NCI-H226 (cell line): ENCODE results near the gene SPIC.
"Not testable (repeated sequence)": the region's sequence is repeated elsewhere in the genome, so short reads cannot be mapped to it uniquely, and the experiment has no call there.

Experiments used
- DNase-seq: peaks from one replicate; pipeline ENCODE4 v3.0.0-alpha.2; 2015

The SPIC gene

DNA sequence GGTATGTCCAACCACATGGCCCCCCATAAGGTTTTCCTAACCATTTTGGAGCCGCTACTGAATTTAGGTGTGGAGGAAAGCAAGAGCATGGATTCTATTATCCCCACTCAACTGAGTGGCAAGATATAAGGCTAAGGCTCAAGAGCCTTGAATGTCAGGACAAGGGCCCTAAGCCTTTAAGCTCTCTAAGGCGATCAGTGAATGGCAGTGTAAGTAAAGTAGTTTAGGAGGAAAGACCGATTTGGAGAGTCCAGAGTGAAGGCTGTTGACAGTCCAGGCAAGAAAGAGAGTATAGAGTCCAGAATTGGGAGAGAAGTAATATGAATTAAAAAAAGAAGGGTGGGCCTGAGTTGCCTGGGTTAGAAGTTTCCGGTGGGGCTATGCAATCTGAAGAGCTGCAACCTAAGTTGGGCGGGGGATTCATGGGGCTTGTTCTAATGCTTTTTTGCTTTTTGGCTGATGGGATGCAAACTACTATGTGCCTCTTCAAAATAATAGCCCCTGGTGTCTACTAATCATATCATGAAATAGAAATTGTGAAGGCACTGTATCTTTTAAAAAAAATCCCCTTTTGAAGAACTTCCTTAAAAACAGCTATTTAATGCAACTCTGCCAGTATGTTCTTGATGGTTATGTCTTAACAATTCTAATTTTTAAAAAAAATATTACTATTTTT, at the start of gene SPIC:
Gene SPIC (plus strand): TSS at position 626 of the 676 bp plus-strand sequence. CDS start 1,569 bp downstream, outside the sequence.
- no peak for DNase-seq

DNA sequence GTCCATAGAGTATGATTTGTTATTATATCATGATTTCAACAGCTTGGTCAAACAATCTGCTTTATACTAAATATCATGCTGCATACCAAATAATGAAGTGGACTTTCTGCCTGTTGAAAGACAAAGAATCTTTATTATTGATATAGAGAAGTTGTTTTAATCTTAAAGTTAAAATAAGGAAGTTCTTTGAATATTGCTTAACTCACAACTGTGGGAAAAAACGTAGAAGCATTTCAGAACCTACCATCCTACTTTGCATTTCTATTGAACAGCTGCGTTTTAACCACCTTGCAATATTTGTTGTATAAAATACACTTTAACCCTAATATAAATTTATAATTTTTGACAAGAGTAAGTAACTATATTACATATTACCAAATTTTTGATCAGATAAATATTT, 44.7 kb upstream of the SPIC start:
- no peak for DNase-seq

DNA sequence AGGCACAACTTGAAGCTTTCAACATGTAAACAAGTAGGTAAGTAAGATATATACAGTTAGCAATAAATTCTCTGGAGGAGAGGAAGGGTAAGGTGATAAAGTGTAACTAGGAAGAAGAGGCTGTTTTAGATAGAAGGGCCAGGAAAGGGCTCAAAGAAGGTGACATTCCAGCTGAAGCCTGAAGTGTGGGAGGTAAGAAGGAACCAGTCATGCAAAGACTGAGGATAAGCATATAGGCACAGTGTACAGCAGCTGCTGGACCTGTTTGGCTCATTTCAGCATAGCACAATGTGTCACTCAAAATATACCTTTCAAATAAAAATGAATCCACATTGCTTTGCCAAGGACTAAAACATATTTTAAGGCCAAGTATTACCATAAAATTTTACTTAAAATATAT, 39.0 kb upstream of the SPIC start:
- no peak for DNase-seq

DNA sequence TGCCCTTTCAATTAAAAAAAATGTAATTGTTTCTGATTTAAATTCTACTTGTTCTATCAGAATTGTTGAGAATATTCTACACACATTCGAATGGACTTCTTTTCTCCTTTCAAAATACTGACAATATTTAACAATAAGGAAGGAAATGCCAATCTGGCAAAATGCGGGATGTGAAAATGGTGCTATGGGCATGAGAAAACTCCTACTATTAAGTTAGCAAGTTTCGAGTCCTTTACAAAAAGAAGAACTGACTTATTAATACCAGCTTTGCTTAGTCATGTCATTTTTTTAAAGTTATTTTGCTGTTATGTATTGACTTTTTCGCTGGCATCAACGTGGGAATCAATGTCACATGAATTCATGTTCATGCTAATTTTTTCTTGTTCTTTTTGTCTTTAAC, 35.9 kb upstream of the SPIC start:
- no peak for DNase-seq

DNA sequence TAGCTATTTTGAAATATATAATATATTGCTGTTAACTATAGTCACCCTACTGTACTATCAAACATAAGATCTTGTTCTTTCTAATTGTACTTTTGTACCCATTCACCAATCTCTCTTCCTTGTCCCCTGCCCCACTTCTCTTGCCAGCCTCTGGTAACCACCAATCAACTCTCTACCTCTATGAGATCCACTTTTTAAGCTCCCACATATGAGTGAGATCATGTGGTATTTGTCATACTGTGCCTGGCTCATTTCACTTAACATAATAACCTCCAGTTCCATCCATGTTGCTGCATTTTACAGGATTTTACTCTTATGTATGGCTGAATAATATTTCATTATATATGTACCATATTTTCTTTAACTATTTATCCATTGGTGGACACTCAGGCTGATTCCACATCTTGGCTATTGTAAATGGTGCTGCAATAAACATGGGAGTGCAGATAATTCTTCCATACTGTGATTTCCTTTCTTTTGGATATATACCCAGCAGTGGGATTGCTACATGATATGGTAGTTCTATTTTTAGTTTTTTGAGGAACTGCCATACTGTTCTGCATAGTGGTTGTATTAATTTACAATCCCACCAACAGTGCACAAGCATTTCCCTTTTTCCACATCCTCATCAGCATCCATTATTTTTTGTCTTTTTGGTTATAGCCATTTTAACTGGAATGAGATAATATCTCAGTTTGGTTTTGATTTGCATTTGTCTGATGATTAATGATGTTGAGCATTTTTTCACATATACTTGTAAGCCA, 33.5 kb upstream of the SPIC start:
- DNase-seq: no peak

DNA sequence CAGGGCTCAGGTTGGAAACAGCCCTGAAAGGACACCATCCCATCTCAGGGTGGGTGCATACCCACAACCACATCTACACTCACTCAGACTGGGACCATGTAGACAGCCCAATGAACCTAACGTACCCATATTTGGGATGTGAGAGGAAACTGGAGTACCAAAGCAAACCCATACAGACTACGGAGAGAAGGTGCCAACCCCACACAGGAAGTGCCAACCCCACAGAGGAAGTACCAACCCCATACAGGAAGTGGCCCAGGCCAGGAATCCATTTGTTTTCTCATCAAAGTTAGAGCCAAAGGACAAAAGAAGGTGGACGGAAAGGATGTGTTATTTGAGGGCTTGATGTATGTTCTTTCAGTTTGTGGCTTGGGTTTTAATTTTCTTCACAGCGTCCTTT, 19.5 kb upstream of the SPIC start:
- DNase-seq: no peak

DNA sequence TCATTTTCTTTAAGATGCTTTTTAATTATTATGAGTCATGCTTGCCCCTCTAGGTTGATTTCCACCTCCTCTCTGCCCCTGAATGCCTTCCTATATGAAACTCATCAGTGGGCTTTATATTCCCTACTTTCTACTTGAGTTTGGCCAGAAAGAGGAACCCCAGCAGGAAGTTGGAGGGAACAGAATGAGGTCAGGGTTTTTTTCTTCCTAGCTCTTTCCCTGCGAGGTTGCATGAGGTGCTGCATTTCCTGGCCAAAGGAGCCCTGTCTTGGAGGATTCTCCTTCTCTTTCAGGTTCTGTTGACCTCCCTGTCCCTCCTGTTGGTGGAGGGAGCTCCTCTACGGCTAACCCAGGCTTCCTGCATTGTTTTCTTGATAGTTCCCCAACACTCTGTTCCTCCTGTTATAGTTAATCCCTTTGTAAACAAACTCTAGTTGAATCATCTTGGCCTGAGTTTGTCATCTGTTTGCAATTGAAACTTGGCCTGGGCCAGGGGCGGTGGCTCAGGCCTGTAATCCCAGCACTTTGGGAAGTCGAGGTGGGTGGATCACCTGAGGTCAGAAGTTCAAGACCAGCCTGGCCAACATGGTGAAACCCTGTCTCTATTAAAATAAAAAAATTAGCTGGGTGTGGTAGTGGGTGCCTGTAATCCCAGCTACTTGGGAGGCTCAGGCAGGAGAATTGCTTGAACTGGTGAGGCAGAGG, 15.3 kb upstream of the SPIC start:
- no peak for DNase-seq

DNA sequence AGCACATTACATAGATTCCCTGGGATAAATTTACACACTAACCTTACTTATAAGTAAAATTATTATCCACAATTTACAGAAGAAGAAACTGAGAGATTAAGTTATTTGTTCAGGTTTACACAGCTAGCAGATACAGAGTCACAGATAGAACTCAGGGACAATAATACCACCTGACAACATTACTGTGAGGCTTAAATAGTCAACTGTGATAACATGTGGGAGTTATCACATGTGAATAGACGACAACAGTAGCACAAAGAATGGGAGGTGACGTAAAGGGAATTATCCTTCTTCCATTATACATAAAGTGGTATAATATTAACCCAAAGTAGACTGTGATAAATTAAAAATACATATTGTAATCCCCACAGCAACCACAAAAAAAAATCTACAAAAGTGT, 6.2 kb upstream of the SPIC start:
- DNase-seq: no peak

DNA sequence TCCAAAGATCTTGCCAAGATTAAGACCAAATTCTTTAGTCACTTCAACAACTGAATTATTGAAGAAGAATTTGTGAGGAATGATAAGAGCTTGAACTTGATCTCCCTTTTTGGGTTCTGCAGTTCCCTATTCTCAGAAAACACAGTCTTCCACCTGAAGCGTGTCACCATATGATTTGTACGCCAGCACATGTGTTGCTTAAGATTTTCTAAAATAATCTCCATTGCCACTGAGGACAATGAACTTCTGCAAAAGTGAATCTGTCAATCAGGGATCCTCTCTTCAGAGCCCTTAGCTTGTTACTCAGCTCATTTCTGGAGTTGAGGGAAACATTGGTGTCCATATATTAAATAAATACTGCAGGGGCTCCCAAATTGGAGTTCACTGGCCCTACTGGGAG, 4.2 kb upstream of the SPIC start:
- DNase-seq: no peak

DNA sequence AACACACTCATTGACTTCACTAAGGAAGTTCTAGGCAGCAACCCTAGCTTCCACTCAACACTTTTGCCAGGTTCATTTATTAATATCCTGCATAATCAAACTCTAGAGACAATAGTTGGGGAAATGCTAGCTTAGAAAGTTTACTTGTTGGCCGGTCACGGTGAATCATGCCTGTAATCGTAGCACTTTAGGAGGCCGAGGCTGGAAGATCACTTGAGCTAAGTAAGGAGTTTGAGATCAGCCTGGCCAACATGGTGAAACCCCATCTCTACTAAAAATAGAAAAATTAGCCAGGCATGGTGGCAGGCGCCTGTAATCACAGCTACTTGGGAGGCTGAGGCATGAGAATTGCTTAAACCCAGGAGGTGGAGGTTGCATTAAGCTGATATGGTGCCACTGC, 3.3 kb upstream of the SPIC start:
- not testable (repeated sequence) for DNase-seq

DNA sequence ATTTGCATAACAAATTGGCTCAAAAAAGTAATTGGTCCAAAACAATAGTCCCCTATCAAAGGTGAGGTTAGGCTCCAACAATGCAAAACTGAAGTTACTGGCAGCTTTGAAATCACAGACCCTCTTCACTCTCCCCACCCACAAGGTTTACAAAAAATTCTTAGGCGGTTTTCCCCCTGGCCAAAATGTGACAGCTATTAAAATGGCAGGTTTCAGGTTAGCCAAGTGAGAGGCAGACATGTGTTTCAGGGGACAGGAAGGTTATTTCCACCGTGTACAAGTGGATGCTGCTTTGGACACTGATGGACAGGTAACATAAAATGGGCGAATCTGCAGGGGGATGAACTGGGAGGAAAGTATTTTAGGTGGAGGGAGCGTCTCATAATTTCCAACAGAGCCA, 888 bp upstream of the SPIC start:
- DNase-seq: no peak

DNA sequence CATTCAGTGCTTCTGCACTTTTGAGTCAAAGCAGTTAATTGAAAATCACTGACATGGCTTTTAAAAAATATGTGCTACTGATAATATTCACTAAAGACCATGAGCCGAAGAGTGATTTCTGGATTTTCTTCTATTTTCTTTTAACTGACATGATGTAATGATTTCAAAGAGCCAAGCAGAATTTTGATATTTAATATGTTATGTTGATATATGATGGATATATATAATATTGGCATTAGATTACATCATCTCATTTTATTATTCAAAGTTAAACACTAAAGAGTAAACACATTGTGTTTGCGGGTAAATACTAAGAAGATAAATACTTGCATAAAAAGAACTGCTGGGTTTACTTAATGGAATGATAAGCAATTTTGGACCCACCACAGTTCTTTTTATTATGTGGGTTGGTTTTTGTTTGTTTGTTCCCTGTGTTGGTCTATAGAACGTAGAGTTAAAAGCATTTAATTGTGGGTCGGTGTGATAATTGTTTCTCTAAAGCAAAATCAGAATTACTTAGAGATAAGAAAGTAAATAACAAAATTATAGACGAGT, 692 bp downstream of the SPIC start:
- no peak for DNase-seq

DNA sequence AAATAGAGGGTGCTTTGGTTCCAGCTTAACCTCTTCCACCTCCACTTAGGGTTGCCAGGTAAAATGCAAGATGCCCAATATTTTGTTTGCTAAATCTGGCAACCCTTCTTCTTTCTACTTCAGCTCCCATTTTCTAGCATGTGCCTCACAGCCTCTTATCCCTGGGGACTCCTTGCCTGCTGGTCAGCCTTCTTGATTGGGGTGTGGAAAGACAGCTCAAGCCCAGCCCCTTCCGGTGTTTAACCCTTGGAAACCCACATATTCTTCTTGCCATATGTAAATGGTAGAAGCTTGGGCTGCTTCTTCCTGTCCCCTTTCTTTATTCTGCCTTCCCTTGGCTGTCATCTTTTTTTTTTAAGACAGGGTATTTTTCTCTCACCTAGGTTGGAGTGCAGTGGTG, 5.7 kb downstream of the SPIC start:
- no peak for DNase-seq

DNA sequence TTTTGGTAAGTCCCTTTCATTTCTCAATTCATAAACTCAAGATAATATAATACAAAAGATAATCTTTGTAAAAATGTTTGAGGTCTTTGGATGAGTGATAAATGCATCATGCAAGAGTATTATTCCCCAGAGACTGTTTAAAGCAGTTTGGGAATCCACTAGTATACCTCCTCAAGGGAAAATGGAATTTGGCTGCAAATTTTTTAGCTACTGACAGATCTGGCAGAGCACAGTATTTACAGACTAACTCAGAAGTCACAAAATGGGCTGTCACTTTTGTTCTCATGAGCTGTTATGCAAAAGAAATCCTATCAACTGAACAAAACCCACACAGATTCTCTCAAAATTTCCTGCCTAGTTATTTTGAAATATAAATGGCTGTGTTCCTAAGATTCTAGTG, 9.9 kb downstream of the SPIC start:
- no peak for DNase-seq

DNA sequence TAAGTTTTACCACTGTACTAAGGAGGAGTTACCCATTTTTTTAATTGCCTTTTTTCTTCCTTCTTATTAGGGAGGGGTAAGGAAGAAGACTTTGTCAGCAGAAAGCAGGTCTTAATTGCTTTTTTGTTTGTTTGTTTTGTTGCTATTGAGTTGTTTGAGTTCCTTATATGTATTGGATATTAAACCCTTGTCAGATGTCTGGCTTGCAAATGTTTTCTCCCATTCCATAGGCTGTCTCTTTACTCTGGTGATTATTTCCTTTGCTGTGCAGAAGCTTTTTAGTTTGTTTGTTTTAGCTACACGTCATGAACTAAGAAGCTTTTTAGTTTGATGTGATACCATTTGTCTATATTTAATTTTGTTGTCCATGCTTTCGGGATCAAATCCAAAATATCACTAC, 13.3 kb downstream of the SPIC start:
- no peak for DNase-seq

DNA sequence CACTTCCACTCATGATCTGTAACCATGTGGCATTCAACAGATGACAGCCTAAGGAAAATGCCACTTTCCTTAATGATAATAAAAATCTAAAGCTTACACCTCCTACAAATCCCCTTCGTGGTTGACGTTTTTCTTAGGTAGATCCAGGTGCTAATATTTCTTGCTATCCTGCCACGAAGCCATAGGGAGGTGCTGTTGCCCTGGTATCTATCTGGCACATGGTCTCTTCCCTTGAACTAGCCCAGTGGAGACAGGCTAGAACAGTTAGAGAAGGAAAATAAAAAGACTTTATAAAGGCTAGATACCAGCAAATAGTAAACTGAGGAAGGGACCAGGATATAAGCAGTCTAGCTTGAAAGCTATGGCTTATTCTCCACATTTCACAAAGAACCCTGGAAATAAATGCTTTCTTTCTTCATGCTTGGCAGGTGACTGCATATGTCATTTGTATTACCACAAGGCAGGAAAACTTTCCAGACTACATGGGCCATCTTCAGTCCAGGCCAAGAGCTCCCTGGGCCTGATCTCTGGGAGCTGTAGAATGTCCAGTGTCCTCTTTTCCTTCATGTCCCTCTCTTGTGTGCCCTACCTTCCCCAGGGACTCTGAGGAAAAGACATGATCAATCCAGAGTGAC, 15.3 kb downstream of the SPIC start:
- peak; percentile 20 for DNase-seq

DNA sequence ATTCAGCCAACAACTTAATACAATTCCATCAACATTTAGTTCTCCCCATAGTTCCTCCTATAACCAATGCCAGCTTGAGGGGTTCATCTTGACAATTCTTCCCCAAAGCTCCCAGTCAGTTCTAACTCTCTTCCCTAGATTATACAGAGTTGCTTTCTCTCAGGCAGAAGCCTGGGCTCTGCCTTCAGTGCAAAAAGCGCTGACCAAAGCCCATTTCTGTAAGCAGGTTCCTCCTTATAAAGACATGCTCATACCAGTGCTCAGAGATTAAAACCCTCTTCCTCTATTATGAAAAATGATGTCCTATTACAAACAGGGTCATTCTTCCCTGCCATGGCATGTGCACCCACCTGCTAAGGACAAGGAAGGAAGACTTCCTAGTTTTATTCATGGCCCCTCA, 16.2 kb downstream of the SPIC start:
- DNase-seq: no peak

DNA sequence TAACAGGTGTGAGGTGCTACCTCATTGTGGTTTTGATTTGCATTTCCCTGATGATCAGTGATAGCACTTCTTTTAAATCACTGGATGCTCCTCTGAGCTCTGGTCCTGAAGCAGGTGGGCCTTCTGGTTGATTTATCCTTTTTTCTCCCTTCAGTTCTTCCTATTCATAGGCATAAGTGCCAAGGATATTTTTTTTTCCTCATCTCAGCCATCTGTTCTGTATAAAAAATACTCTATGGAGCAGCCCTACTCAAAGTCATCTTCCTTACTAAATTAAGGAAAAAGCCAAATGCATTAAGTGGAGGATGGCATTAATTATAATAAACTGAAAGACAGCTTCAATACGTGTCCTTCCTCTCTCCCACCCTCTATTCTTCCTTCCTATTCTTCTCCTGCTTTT, 18.4 kb downstream of the SPIC start:
- no peak for DNase-seq

DNA sequence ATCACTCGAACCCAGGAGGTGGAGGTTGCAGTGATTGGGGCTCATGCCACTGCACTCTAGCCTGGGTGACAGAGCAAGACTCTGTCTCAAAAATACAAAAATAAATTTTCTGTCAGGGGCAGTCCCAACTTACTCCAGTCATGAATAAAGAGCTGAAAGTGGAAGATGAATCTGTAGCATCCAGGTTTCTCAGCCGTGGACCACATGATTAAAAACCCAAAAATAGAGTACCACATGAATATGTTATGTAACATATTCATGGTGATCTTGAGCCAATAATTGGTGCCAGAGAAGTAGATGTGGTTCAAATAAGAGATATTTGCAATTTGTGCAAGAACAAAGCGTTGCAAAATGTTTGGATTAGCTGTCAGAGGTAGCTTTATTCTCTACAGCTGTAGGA, 23.1 kb downstream of the SPIC start:
- no peak for DNase-seq

DNA sequence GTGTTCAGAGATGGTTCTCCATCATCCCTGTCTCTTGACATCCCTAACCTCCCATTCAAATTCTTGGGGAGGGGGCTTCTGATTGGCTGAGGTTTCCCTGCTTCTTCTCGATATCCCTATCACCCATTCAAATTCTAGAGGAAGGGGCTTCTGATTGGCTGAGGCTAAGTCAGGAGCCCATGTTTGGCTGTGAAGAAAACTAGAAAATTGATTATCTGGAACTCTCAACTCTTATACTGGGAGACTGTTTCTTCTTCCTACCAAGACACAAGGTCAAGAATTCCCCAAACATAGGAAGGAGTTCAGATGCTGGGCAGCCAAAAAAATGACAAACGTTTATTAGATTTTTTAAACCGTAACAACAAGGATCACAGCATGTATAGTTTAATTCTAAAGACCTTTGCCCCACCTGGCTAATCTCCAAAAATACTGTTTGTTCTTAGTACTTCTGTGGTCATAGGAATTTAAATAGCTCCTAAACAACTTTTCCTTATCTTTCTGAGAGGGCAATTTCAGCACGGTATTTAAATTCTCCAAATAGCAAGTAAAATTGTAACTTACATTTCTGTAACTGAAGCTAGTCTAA, 26.4 kb downstream of the SPIC start:
- DNase-seq: no peak

DNA sequence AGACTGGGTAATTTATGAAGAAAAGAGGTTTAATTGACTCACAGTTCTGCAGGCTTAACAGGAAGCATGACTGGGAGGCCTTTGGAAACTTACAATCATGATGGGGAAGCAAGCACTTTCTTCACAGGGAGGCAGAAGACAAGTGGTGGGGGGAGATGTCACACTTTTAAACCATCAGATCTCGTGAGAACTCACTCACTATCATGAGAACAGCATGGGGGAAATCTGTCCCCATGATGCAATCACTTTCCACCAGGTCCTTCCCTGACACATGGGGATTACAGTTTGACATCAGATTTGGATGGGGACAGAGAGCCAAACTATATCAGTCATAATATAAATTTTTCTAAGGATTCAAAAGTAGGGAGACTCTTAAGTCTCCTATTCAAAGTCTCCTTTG, 46.0 kb downstream of the SPIC start:
- DNase-seq: no peak

DNA sequence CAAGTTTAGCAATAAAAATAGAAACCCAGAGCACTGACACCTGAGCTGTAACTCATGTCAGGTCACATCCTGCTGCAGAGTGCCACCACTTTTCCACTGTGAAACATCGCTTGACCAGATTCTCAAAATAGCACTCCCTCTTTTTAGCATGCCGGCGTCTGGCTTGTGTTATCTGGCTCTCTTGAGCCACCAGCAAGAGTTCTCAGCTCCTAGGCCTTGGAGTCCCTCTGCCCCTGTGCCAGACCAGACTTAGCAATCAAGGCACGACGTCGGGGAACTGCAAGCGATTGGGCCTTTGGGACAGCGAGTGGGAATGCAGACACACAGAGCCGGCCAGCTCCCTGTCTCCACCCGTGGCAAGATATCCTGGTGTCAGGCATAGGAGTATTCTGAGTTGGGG, 52.5 kb downstream of the SPIC start:
- no peak for DNase-seq

DNA sequence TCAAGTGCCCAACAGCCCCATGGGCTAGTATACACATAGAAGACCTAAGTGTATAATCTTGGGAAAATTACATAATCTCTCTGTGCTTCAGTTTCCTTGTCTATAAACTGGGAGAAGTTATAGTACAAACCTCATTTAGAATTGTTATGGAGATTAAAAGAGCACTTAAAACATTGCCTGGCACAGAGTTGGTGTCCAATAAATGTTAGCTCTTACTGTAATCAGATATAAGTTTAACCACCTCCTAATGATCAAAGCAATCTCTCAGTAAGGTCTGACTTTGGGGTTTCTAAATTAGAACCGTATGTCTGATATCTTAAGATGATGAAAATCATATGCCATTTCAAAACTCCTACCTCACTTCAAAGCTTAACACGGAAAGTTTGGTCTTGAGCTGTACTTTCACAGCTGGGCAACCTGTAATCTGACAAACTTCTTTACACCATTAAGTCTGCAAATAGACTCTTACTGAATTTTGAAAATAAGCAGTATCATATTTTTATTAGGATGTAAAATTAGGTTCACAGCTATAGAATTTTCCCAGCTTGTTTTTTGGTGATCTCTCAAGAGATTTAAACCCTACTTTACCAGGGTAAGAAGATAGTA, 61.0 kb downstream of the SPIC start:
- DNase-seq: no peak
